HepG2 (cell line): ENCODE results near the gene TMEM97. TPM values are rescaled to one million over a fixed set of nuclear protein-coding genes. Genes with fewer than 3 reads are reported as not detected.
A peak's percentile ranks its signal among the peaks of the same experiment; 100 is the strongest.

ENCODE experiments used
- ATAC-seq: fragments of 200-7000 bp; cut with Tn5 transposase; 3 replicates; pipeline ENCODE4 v1.9.1; 2020; ENCODE audit warnings: mild to moderate bottlenecking, moderate library complexity
- BruUV-seq: library from RNA; stranded (reverse); fragments of 400-500 nt; replicated peaks from 2 replicates; lab custom pipeline; 2021; lab: Mats Ljungman, UMichigan
- CTCF ChIA-PET: fragments of 300-600 bp; formaldehyde crosslinking; extraction: SDS; loops from one replicate; lab custom pipeline; 2021; ENCODE audit warnings: low total read pairs, inconsistent platforms, low intra/inter-chr PET ratio; lab: Yijun Ruan, JAX
- POLR2A ChIA-PET: fragments of 350-600 bp; sonication (Branson Sonifier 250); formaldehyde crosslinking; loops from one replicate; lab custom pipeline; 2020; ENCODE audit warnings: antibody characterized with exemption, inconsistent platforms; lab: Yijun Ruan, JAX
- DNase-seq: peaks from one replicate; pipeline ENCODE4 v3.0.0-alpha.2; 2015; ENCODE audit warnings: low spot score
- FAIRE-seq: peaks from 3 replicates; lab custom pipeline; 2011; peaks lifted over from hg19 to GRCh38; lab: Jason Lieb, UNC
- H2AFZ ChIP-seq: one replicate; pipeline ENCODE4 v1.6.1; 2011; ENCODE audit warnings: low read length, inconsistent platforms
- H3K27ac ChIP-seq: fragments of 300-600 bp; 3 replicates; pipeline ENCODE4 v1.8.0; 2011; ENCODE audit warnings: mixed run types, mild to moderate bottlenecking, mixed read lengths, low read length, inconsistent platforms; ENCODE audit not compliant: insufficient read depth; ENCODE audit errors: extremely low read length
- H3K27me3 ChIP-seq, 2 experiments: fragments of 200-600 bp in 1 of 2; 2 replicates in 1 of 2; 3 replicates in 1 of 2; pipeline versions ENCODE4 v1.6.0 to v1.8.0; 2011; ENCODE audit warnings: low read length in 2 of 2, mild to moderate bottlenecking in 2 of 2, moderate library complexity in 2 of 2, inconsistent platforms in 1 of 2; ENCODE audit not compliant: insufficient read depth in 2 of 2, control insufficient read depth in 1 of 2
- H3K36me3 ChIP-seq, 2 experiments: fragments of 200-600 bp in 1 of 2; replicated peaks in 1 of 2; 2 replicates in 1 of 2; 3 replicates in 1 of 2; pipeline versions ENCODE4 v1.5.1 to v1.8.0; 2011; ENCODE audit warnings: low read length in 2 of 2, inconsistent platforms in 1 of 2; ENCODE audit not compliant: insufficient read depth in 2 of 2, control insufficient read depth in 1 of 2
- H3K4me1 ChIP-seq: 2 replicates; pipeline ENCODE4 v1.5.1; 2012; ENCODE audit warnings: low read length, inconsistent platforms; ENCODE audit not compliant: insufficient read depth
- H3K4me2 ChIP-seq: 2 replicates; pipeline ENCODE4 v1.6.0; 2011; ENCODE audit warnings: low read depth, low read length, inconsistent platforms
- H3K4me3 ChIP-seq, 3 experiments: fragments of 200-600 bp in 1 of 3; sonication (generic), shearing (Covaris generic) in 1 of 3; replicated peaks in 1 of 3; 2 replicates each; pipeline ENCODE4 v1.5.1; 2011 to 2016; ENCODE audit warnings: low read length in 3 of 3, inconsistent platforms in 2 of 3, low read depth in 2 of 3, mild to moderate bottlenecking in 2 of 3, control low read depth in 1 of 3, mixed read lengths in 1 of 3; ENCODE audit not compliant: insufficient read depth in 1 of 3
- H3K79me2 ChIP-seq: one replicate; pipeline ENCODE4 v1.6.1; 2011; ENCODE audit warnings: low read length, inconsistent platforms; ENCODE audit not compliant: insufficient read depth
- H3K9ac ChIP-seq: 2 replicates; pipeline ENCODE4 v1.6.0; 2011; ENCODE audit warnings: mild to moderate bottlenecking, low read depth, low read length, inconsistent platforms; ENCODE audit not compliant: insufficient read depth
- H3K9me3 ChIP-seq: 2 replicates; pipeline ENCODE4 v1.5.1; 2012; ENCODE audit warnings: mild to moderate bottlenecking, low read length
- H4K20me1 ChIP-seq: 2 replicates; pipeline ENCODE4 v1.6.0; 2011; ENCODE audit warnings: inconsistent platforms, mild to moderate bottlenecking, low read length, moderate library complexity; ENCODE audit not compliant: insufficient read depth
- ARNT ChIP-seq: fragments of 450-650 bp; IDR thresholded peaks from 2 replicates; pipeline ENCODE4 v1.6.1; 2017
- ELF1 ChIP-seq: sonication (generic); formaldehyde crosslinking; IDR thresholded peaks from 2 replicates; pipeline ENCODE4 v1.4.0; 2020; ENCODE audit warnings: missing genetic modification reagents
- FOXO1 ChIP-seq: sonication (generic); formaldehyde crosslinking; IDR thresholded peaks from 2 replicates; pipeline ENCODE4 v1.4.0; 2020; ENCODE audit warnings: missing genetic modification reagents
- HDAC2 ChIP-seq: sonication (generic); formaldehyde crosslinking; IDR thresholded peaks from 2 replicates; pipeline ENCODE4 v1.4.0; 2020; ENCODE audit warnings: missing genetic modification reagents
- HIVEP1 ChIP-seq: sonication (generic); formaldehyde crosslinking; IDR thresholded peaks from 2 replicates; pipeline ENCODE4 v1.4.0; 2020; ENCODE audit warnings: mild to moderate bottlenecking, missing genetic modification reagents
- HNRNPLL ChIP-seq: fragments of 200-400 bp; formaldehyde crosslinking; IDR thresholded peaks from 2 replicates; pipeline ENCODE4 v1.6.1; 2017; ENCODE audit warnings: mild to moderate bottlenecking, low read depth, low read length; ENCODE audit not compliant: poor library complexity, severe bottlenecking
- IRX3 ChIP-seq: sonication (generic); formaldehyde crosslinking; IDR thresholded peaks from 2 replicates; pipeline ENCODE4 v1.8.1; 2023; ENCODE audit warnings: mild to moderate bottlenecking, low read depth, missing genetic modification reagents, borderline replicate concordance
- KDM5A ChIP-seq: fragments of 200-600 bp; sonication (generic); IDR thresholded peaks from 2 replicates; pipeline ENCODE4 v1.7.0; 2018; ENCODE audit warnings: antibody characterized with exemption, mild to moderate bottlenecking, low read length, borderline replicate concordance
- MTF2 ChIP-seq: sonication (generic); formaldehyde crosslinking; IDR thresholded peaks from 2 replicates; pipeline ENCODE4 v1.5.0; 2020; ENCODE audit warnings: missing genetic modification reagents, borderline replicate concordance
- MXI1 ChIP-seq: IDR thresholded peaks from 3 replicates; pipeline ENCODE4 v1.6.1; 2012; ENCODE audit warnings: low read depth, low read length, inconsistent platforms, borderline replicate concordance
- NCOA1 ChIP-seq: sonication (generic); formaldehyde crosslinking; IDR thresholded peaks from 2 replicates; pipeline ENCODE4 v1.9.0; 2021; ENCODE audit warnings: missing genetic modification reagents
- PHF5A ChIP-seq: IDR thresholded peaks from one replicate; pipeline ENCODE4 v1.6.1; 2018; ENCODE audit warnings: low read depth, missing genetic modification reagents; ENCODE audit not compliant: unreplicated experiment
- SRY ChIP-seq: sonication (generic); formaldehyde crosslinking; IDR thresholded peaks from 2 replicates; pipeline ENCODE4 v1.8.0; 2022; ENCODE audit warnings: mild to moderate bottlenecking, missing genetic modification reagents
- ZFP62 ChIP-seq: sonication (generic); formaldehyde crosslinking; IDR thresholded peaks from 2 replicates; pipeline ENCODE4 v1.4.0; 2020; ENCODE audit warnings: missing genetic modification reagents
- ZNF17 ChIP-seq: sonication (generic); formaldehyde crosslinking; IDR thresholded peaks from 2 replicates; pipeline ENCODE4 v1.5.0; 2020; ENCODE audit warnings: mild to moderate bottlenecking, missing genetic modification reagents
- ZNF329 ChIP-seq: sonication (generic); formaldehyde crosslinking; IDR thresholded peaks from 2 replicates; pipeline ENCODE4 v1.9.0; 2021; ENCODE audit warnings: low read depth, mild to moderate bottlenecking, missing genetic modification reagents
- ZNF850 ChIP-seq: sonication (generic); formaldehyde crosslinking; conservative IDR thresholded peaks from 2 replicates; pipeline ENCODE4 v1.9.0; 2021; ENCODE audit warnings: mild to moderate bottlenecking, missing genetic modification reagents
- ZSCAN29 ChIP-seq: sonication (generic); formaldehyde crosslinking; conservative IDR thresholded peaks from 2 replicates; pipeline ENCODE4 v1.4.0; 2020; ENCODE audit warnings: mild to moderate bottlenecking, missing genetic modification reagents
- WGBS: methylation state at CpG from one replicate; pipeline ENCODE4 v1.1.6; 2017; ENCODE audit warnings: low lambda C conversion rate; 5-methylcytosine and 5-hydroxymethylcytosine counted together
- in situ Hi-C: cut with HindIII; loops from 2 replicates; pipeline ENCODE4 v1.10.0; 2017; ENCODE audit warnings: low pct_unique_long_range_greater_than_20kb; ENCODE audit not compliant: extremely low pct_ligation_motif_present
- intact Hi-C: fragments of 100-400 bp; cut with micrococcal nuclease; formaldehyde crosslinking; loops from one replicate; pipeline ENCODE4 v1.10.0; 2022; ENCODE audit not compliant: unreplicated experiment
- polyA plus RNA-seq, 8 experiments: library from polyadenylated mRNA; depleted of rRNA in 3 of 8; stranded (reverse) in 7 of 8; unstranded in 1 of 8; fragments of >200 nt; fragmentation: Illumina TruSeq in 4 of 8; extraction: Trizol in 4 of 8; gene quantifications; 2 replicates each; pipeline versions ENCODE4 v1.2.1 to v1.2.3, GENCODE V29; 2011 to 2016; ENCODE audit warnings: low read depth in 4 of 8, missing spikeins in 1 of 8, mixed read lengths in 1 of 8; ENCODE audit not compliant: insufficient read depth in 1 of 8
- total RNA-seq, 5 experiments: library from RNA; depleted of rRNA; stranded (reverse); fragments of >200 nt; fragmentation: Illumina TruSeq; extraction: Trizol; gene quantifications; 2 replicates each; pipeline ENCODE4 v1.2.3, GENCODE V29; 2016; ENCODE audit warnings: low read depth in 1 of 5
- TF ChIP-seq, protein P1 (sequence below): sonication (generic); formaldehyde crosslinking; IDR thresholded peaks from 2 replicates; pipeline ENCODE4 v1.8.0; 2023; ENCODE audit warnings: mild to moderate bottlenecking, missing genetic modification reagents
- TF ChIP-seq, protein P2 (sequence below): sonication (generic); formaldehyde crosslinking; IDR thresholded peaks from 2 replicates; pipeline ENCODE4 v1.4.0; 2020; ENCODE audit warnings: mild to moderate bottlenecking, missing genetic modification reagents

TMEM97 gene
- total and polyA plus RNA-seq, 2 of the 13 experiments (the other 11 are each of a cell fraction or from before 2014, with no cell fraction given): 69.6 to 137 TPM

DNA sequence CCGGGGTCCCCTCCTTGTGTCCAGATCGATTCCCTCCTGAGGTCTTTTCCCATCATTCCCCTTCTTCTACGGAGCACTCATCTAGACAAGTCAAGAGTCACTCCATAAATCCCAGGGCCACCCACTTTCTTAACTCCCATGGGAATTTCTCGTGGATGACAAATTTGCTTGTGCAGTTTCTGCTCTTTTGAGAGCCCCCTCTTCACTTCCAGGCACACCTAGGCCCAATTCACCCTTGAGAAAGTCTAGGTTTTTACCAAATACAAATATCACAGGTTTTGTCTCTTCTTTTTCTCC is 38.8 kb downstream of the TMEM97 start:
- Histone ChIP-seq H3K4me1 (peaks cover 36% of the 10 kb centered on the region), H3K9me3 (no peaks in the 10 kb centered on the region), H3K27me3 (no peaks in the 10 kb centered on the region; a peak in 1 of 5 replicates), H4K20me1 (no peaks in the 10 kb centered on the region), H3K36me3 (peaks cover 24 to 49% of the 10 kb centered on the region in 2 experiments), H3K27ac (peak overlapping the region; percentile 71), H2AFZ (no peak overlapping the region), H3K9ac (peak overlapping the region; percentile 96), H3K79me2 (peaks cover 38% of the 10 kb centered on the region), H3K4me2 (peak overlapping the region; percentile 94), H3K4me3 (peak overlapping the region; percentile 93 to 98 (median 97))
- no peak for ATAC-seq
- FAIRE-seq: peak; percentile 23
- DNase-seq: no peak
- in situ Hi-C loops: no loop called here
- TSS peak; percentile 78 for BruUV-seq
- intact Hi-C loops: no loop called here
- POLR2A ChIA-PET: interaction anchor here (0.6 to 5.2 kb wide), 17 partner anchors 11 to 317 kb away, joined by 3 to 183 read pairs (median 7); partner anchors contain the start of genes IFT20, SARM1, SEBOX and SLC46A1
- CTCF ChIA-PET: no interaction called here
- 0% methylated on average over 4 of the region's 4 CpGs for WGBS
- no peak for TF ChIP-seq SRY (CRISPR knock-in tag)
- TF ChIP-seq ARNT: no peak
- TF ChIP-seq ZFP62 (CRISPR knock-in tag): no peak
- no peak for TF ChIP-seq HIVEP1 (CRISPR knock-in tag)
- no peak for TF ChIP-seq HDAC2
- TF ChIP-seq, protein P1, sequence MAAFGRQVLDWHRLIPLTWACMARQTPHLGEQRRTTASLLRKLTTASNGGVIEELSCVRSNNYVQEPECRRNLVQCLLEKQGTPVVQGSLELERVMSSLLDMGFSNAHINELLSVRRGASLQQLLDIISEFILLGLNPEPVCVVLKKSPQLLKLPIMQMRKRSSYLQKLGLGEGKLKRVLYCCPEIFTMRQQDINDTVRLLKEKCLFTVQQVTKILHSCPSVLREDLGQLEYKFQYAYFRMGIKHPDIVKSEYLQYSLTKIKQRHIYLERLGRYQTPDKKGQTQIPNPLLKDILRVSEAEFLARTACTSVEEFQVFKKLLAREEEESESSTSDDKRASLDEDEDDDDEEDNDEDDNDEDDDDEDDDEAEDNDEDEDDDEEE (CRISPR knock-in tag): no peak
- no peak for TF ChIP-seq IRX3 (CRISPR knock-in tag)
- TF ChIP-seq ZNF17 (CRISPR knock-in tag): no peak
- no peak for TF ChIP-seq FOXO1 (CRISPR knock-in tag)
- TF ChIP-seq ELF1 (CRISPR knock-in tag): no peak
- 0 out of 2 replicates have a peak, but pooled peaks have one; percentile 1 for TF ChIP-seq ZSCAN29
- no peak for TF ChIP-seq ZNF850 (CRISPR knock-in tag)
- no peak for TF ChIP-seq ZNF329
- no peak for TF ChIP-seq HNRNPLL
- TF ChIP-seq PHF5A: no peak
- TF ChIP-seq MTF2: no peak
- peak; percentile 96 for TF ChIP-seq KDM5A
- TF ChIP-seq, protein P2, sequence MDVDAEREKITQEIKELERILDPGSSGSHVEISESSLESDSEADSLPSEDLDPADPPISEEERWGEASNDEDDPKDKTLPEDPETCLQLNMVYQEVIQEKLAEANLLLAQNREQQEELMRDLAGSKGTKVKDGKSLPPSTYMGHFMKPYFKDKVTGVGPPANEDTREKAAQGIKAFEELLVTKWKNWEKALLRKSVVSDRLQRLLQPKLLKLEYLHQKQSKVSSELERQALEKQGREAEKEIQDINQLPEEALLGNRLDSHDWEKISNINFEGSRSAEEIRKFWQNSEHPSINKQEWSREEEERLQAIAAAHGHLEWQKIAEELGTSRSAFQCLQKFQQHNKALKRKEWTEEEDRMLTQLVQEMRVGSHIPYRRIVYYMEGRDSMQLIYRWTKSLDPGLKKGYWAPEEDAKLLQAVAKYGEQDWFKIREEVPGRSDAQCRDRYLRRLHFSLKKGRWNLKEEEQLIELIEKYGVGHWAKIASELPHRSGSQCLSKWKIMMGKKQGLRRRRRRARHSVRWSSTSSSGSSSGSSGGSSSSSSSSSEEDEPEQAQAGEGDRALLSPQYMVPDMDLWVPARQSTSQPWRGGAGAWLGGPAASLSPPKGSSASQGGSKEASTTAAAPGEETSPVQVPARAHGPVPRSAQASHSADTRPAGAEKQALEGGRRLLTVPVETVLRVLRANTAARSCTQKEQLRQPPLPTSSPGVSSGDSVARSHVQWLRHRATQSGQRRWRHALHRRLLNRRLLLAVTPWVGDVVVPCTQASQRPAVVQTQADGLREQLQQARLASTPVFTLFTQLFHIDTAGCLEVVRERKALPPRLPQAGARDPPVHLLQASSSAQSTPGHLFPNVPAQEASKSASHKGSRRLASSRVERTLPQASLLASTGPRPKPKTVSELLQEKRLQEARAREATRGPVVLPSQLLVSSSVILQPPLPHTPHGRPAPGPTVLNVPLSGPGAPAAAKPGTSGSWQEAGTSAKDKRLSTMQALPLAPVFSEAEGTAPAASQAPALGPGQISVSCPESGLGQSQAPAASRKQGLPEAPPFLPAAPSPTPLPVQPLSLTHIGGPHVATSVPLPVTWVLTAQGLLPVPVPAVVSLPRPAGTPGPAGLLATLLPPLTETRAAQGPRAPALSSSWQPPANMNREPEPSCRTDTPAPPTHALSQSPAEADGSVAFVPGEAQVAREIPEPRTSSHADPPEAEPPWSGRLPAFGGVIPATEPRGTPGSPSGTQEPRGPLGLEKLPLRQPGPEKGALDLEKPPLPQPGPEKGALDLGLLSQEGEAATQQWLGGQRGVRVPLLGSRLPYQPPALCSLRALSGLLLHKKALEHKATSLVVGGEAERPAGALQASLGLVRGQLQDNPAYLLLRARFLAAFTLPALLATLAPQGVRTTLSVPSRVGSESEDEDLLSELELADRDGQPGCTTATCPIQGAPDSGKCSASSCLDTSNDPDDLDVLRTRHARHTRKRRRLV (CRISPR knock-in tag): peak; percentile 19; the same call in 1 of the 2 replicates
- TF ChIP-seq MXI1: no peak
- TF ChIP-seq NCOA1 (CRISPR knock-in tag): 0 out of 2 replicates have a peak, but pooled peaks have one; percentile 37
